GM21526 (cell line): ENCODE data around the gene EN1.

Source experiments
- ATAC-seq: cut with Tn5 transposase; IDR thresholded peaks from one replicate; pipeline ENCODE4 v1.9.1; 2021; ENCODE audit warnings: moderate library complexity; ENCODE audit not compliant: unreplicated experiment, low FRiP score

EN1 gene

DNA sequence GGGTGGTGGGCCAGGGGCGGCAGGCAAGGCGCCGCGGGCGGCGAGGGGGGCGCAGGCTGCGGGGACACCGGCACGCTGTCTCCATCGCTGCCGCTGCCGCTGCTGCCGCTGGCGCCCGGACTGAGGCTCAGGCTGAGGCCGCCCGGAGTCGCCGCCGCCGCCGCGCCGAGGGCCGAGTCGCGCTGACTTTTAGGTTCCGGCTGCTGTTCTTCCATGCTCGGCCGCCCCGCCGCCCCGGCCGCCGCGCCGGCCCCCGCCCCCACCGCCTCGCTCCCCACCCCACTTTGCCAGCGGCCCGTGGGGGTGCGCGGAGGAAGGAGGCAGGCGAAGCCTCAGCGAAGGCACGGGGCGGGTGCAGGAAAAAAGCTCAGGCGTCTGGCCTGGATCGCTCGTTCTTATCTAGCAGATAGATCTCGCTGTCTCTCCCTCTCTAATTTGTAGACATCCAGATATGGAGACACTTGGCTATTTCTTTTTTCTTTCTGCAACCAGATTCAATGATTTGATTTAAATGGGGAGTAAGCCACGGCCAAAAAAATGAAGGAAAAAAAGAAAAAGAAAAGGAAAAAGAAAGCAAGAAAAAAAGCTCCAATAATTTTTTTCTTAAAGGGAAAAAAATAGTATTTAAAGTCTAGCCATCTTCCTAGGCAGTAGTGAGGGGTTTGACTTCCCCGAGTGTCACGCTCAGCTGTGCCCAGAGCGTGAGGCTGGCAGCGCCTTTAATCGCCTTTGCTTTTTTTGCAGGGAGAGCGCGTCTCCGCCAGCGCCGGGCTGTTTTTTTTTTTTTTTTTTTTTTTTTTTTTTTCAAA is at the start of gene EN1:
Gene EN1, minus strand, starts transcription at position 696 of the 809 bp plus-strand sequence. Its CDS starts 481 bp downstream, at position 215.
- no peak for ATAC-seq

DNA sequence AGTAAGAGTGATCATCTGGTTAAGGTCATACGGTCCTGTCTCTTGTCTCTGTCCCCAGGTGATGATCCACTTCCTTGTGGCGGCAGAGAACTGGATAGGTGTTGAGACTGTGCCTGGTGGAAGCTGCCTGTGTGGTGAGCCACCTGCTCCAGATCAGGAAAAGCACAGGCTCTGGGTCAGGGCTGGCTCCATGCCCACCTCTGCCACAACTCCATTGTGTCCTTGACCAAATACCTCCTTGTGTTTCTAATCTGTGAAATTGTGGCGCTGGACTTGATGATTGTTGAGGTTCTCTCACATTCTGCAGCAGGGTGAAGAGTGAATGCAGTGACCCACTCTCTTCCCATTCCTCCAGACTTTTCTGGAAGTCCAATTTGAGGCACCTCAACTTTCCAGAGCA is 45.7 kb upstream of the EN1 start:
- ATAC-seq: no peak

DNA sequence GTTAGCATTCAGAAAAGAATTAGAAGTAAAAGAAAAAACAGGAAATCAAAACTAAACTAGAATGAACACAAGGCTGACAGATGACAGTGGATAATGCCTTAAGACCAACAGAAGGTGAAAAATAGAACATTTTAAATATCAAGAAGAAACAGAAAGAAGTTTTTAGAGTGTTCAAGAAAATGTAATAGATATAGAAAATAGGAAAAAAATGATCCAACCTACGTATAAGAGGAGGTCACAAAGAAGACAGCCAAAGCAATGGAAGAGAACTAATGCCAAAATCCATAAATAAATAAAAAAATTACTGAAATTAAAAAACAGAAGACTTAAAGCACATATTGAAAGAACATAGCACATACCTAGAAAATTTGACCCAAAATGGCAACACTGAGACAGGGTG is 42.5 kb upstream of the EN1 start:
- ATAC-seq: no peak

DNA sequence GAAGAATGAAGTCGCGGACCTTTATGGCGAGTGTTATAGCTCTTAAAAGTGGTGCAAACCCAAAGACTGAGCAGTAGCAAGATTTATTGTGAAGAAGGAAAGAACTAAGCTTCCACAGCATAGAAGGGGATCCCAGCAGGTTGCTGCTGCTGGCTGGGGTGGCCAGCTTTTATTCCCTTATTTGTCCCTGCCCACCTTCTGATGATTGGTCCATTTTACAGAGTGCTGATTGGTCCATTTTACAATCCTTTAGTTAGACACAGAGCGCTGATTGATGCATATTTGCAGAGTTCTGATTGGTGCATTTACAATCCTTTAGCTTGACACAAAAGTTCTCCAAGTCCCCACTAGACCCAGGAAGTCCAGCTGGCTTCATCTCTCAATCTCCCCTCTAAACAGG is 36.3 kb upstream of the EN1 start:
- ATAC-seq: no peak

DNA sequence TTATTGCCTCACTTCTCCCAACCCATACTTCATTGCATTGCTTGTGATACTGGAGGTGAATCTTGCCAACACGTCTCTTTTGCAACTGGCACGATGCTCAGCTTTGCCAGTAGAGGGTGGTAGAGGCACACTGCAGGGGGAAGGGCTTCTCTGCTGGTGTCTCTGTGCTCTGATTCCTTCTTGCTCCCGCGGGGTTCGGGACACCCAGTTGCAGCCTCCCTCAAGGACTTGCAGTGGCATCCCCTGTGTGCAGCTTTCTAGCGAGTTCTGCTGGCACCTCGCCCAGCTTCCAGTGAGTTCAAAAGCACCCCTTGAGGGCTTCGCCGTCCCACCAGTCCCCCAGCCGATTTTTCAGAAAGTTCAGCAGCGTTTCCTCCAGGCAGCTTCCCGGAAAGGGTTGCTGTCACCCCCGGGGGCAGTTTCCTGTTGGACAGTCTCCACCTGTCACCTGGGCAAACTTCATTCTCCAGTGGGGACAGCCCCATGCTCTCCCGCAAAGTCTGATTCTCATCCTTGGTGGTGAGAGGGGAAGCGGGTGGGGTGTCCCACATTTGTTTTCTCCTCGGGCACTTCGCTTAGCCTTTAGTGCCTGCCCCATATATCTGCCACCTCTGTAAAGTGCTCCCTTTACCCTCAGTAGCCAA is 35.4 kb upstream of the EN1 start:
- peak; percentile 85 for ATAC-seq

DNA sequence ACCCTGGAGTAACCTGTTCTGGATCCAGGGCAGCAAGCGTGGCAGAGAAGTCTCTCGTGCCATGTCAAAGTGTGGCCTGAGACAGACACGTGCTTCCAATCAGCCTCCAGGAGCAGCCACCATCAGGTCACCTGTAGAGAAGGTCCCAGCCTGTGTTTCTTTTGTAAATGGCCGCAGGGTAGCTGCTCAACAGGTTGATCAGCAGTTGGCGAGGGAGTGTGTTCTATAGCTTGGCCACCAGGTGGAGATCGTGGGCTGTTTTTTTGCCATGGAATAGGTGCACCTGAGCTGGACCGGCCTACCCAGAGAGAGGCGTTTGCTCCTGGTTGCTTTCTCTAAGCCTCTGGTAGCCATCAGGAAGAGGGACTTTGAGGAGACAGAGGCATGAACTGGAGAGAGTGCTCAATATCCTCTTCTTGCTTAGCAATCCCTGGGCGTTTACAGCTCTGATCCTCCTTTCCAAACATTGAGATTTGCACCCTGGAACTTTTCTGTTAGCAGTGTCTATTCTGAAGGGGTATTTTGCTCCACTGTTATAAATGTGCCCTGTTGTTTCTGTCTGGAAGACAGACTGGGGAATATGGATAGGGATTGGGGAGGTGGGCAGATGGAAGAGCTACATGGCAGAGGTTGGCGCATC is 34.2 kb upstream of the EN1 start:
- peak; percentile 86 for ATAC-seq

DNA sequence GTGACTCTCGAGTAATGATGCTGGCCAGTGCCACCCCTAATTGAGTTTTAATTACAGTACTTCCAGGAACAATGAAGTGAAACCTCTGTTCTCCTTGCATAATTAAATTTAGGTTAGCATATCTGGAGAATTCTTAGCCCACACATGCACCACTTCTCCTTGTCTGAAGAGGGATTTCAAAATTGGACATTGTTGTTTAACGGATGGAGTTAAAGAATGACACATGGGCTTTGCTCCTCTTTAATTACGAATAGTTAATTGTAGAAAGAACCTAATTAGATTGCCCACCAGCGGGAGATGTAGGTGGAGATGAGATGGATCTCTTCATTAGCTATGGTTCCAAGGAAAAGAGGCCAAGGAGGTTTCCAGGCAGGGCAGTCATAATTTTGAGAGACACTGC is 33.1 kb upstream of the EN1 start:
- ATAC-seq: no peak

DNA sequence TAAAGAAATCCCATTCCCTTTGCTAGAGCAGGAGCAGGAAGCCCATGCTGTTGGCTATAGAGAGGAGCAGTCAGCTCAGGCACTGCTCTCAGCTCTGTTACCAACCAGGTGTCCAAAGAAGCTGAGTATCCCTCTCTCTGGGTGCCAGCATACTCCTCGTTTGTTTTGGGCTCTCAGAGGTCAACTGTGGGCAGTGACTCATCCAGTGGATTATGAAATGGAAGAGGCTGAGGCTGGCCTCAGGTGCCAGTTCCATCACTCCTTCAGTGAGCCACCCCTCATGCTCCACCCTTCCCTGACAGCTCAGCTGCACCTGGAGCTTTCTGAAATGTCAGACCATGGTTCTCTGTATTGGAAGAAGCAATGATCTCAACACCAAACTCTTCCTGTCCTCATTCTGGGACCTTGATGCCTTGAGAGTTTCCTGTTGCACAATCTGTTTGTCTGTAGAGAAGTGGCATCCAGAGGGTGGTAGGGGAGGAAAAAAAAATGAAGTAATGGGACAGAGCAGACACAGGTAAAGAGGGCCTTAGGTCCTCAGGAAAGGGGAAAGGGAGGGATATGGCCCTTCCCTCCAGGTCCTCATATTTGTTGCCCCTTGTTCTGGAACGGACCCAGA is 31.2 kb upstream of the EN1 start:
- ATAC-seq: no peak

DNA sequence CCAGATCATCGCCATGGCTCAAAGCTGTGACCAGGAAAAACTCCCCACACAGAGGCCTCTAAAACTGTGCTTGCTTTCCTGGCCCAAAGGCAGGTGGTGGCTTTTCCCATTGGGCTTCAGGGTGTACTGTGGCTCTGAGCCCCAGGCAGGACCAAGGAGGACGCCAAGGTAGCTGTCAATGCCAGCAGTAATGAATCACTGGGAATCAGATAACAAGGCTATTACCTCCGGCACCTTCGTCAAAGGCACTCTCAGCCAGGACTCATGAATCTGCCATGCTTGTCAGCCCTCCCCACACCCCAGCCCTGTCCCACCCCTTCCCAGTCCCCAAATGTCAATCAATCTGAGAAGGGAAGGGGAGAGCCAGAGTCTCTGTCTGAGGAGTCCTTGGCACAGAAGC is 27.9 kb upstream of the EN1 start:
- no peak for ATAC-seq

DNA sequence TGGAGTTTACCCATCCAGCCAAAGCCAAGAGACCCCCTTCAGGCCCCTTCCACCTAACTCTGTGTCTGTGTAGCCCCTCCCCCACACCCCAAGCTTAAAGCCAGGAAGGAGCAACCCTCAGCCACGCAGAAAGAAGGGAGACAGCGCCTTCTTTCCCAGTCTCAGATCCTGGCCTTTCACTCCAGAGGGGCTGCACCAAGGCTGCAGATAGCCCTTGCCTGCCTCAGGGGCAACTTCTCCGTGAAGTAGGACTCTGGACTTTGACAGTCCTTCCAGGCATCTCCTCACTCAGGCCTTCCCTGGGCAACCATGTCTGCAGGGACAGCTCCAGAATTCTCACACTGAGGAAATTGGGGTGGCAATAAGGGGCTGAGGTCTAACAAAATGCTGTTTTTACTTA is 26.9 kb upstream of the EN1 start:
- ATAC-seq: no peak

DNA sequence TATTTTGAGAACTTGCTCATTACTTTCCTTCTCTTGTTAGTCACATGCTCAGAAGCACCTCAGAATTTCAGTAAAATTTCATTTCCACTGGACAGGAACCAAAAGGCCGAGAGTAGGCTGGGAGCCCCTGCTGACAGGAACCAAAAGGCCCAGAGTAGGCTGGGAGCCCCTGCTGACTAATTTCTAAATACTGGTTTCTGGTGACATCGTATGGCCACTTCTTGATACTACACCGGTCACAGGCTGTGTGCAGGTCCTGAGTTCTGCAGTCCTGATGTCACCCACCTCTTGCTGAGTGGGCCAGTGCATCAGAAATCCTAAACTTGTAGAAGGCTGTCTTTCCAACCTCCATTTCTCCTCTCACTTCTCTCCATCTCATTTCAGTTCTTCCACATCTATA is 17.7 kb upstream of the EN1 start:
- ATAC-seq: peak; percentile 92

DNA sequence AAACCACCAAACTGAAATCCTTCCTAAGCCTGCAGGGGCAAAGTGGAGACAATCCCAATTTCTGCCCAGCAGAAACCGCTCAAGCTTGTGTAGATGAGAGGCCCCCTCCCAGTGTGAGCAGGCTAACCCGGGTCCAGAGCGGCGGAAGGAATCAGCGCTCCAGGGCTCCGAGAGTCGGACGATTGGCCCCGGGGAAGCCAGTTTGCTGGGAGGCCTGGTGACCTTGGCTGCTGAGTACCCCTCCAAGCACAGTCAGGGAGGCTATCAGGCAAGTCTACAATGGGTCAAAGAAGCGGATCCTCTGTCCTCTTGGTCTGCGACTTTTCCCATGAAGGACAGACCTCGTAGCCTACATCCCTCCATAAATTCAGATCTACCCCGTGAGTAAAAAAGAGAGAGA is 16.8 kb upstream of the EN1 start:
- ATAC-seq: no peak

DNA sequence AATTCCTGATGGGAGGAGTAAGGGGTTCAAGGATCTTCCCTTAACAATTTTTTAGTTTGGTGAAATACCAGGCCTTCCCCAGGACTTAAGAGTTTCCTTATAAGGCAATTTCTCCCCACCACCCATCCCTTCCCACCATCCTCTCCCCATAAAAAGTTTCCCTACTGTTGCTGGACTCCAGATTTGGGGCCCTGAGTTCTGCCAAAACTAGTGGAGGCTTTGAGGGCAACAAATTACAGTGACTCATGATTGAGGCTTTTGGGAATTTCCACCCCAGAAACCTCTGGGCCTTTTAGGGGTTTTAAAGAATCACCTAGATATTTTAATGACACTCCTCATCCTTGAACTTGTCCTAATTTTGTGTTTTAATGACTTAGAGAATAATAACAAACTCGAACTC is 14.3 kb upstream of the EN1 start:
- ATAC-seq: no peak

DNA sequence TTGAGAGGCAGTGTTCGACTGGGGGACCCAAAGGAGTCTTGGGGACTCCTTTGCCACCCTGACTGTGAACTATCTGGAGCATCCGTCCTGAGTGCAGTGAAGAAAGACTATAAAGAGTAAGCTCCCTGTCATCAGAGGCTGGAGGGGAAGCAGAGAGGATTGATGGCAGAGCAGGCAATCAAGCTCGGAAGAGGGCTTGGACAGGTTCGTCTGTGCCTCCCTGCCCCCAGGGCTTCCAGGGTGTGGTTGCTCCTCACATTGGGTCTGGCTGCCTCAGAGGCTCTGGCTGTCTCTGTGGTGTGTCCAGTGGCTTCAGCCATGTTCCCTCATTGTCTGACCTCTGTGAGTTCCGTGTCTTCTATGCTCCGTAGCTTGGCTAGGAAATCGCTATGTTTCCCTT is 13.8 kb upstream of the EN1 start:
- no peak for ATAC-seq

DNA sequence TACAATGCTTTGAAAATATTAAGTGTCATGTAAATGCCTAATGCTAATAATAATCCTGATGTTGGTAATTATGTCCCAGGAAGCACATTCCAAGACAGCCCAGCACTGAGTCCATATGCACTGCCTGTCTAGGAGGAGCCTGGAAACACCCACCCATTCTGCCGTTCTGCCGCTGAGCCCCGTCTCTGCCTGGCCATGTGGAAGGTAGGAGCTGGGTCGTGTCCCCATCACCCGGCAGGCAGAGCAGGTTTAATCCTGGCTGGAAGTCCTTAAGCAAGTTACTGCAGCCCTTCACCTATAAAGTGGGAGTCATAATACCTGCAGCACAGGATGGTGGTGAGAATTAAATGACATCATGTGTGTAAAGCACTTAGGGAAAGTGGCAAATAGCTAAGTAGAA is 13.1 kb upstream of the EN1 start:
- ATAC-seq: no peak

DNA sequence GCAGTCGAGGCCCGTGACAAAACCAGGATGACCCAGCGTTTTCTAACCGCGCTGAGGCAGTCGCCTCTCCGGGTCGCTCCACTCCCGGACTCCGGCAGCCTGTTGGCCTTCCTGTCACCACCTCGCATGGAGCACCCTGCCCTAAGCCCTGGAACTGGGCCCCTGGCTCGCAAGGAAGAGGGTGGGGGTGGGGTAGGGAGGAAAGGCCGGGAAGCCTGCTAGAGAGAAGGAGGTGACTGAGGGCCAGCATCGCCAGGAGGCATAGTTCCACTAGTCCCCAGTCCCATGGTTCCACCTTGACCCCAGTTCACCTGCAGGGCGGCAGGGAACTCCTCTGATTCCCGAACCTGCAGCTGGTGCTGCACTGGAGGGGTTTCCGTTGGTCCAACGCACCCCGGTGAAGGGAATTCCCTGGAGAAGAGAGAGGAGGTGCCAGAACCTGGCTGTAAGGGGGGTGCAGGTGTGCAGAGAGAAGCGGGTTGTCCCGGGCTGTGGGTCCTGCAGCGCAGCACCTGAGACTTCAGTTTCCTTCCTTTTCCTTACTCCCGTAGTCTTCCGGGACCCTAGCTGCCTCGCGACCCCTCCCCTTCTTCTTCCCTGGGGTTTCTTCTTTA is 11.8 kb upstream of the EN1 start:
- no peak for ATAC-seq

DNA sequence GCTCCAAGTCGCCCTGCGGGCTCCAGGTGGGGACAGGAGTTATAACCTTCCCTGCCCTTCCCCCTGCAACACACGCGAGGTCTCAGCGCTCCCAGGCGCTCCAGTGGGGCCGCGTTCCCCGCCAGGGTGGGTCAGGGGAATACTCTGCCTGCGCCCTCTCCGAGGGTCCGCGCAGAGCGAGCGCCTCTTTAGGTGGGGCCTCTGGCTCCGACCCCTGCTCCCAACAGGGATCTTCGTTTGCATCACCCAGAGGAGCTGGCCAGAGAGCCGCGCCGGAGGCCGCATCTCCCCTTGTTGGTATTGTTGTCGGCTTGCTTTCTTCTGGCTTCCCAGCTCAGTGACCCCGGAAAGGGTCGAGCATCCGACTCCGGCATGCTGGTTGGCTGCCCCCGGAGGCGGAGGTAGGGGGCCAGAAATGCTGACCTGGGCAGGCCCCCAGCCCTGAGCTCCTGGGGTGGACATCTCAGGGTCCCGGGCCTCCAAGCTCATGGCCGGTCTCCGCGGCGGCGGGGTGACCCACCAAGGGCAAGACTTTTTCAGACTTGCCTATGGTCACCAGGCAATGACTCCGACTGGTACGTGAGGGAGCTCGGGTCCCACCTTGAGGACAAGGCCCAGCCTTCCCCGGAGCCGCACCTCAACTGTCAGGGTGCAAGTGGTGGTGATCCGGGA is 11.2 kb upstream of the EN1 start:
- ATAC-seq: no peak

DNA sequence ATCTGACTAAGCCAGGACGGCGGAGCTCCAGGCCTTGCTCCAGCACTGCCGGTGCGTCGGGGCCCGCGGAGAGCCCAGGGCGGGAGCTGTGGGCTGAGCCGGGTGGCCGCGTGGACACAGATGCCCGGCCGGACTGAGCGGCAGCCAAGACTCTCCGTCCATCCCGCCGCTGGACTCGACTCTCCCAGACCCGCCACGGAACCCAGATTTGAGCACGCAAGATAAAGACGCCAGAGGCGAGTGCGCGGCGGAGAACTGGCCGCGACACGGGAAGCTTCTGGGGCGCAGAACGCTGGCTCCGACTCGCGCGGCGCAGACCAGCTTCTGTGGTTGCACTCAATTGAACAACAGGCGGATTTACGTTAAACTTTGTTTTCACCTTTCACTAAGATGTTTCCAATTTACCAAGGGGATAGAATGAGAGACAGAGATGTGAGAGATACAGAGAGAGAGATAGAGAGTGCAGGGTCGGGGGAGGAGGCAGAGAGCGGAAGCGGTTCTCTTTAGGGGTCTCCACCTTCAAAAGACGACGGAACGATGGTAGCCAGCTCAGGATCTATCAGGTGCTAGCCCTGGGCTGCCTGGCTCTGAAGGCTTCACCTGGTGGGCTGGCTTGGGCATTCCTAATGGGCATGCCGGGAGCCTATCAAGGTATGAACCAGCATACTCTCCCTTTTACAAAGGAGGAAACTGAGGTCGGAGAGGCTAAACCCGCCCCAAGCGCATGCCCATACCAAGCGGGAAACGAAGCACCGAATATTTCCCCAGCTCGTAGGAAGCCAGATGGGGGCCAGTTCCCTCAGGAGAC is 10.4 kb upstream of the EN1 start:
- no peak for ATAC-seq

DNA sequence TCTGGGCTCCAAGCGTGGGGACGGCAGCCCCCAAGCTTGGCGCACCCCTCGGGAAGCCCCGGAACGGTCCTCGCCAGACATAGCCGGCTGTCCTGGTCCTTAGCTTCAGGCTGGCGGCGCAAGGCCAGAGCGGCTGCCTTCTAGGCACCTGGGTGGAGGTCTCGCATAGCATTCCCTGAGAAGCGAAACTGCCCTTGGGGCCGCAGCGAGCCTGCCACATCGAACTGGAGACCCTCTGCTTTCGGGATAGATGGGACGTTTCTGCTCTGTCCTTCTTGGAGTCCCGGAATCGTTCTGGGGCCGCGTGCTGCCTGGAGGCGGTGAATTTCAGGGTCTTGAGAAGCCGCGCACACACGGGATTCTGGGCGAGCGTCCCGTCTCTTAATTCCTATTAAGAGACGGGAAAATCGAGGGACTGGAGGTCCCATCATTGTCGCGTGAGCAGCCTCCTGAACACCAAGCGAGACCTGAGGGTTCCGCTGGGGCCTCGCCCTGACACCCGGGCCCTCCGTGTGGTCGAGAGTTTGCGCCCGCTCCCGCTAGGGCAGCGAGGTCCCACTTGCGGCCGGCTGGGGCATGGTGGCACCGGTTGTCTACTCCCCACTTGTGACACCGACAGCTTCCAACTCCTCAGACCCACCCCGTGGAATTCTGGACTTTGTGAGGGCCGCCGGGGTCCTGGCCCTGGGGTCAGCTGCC is 9.7 kb upstream of the EN1 start:
- ATAC-seq: no peak
